Esophagus muscularis mucosa (tissue), 4 donors: ENCODE results near the gene NLRX1. TPM values are rescaled to one million over a fixed set of nuclear protein-coding genes. Genes with fewer than 3 reads are reported as not detected.
A peak's percentile ranks its signal among the peaks of the same experiment; 100 is the strongest.
"Not testable (repeated sequence)": the region's sequence is repeated elsewhere in the genome, so short reads cannot be mapped to it uniquely, and the experiment has no call there.

Source experiments
- DNase-seq: peaks from one replicate; pipeline ENCODE4 v3.0.0-alpha.2; 2017; ENCODE audit errors: extremely low spot score
- H3K27ac ChIP-seq, 4 donors: fragments of 200-600 bp; sonication (generic); replicated peaks in 1 of 4; 1 replicate in 3 of 4; 2 replicates in 1 of 4; pipeline ENCODE4 v1.5.1; 2016 to 2019; ENCODE audit warnings: mild to moderate bottlenecking in 1 of 4
- H3K27me3 ChIP-seq, 4 donors: fragments of 200-600 bp; sonication (generic); one replicate each; pipeline versions ENCODE4 v1.5.1 to v1.6.0; 2016 to 2019
- H3K36me3 ChIP-seq, 4 donors: fragments of 200-600 bp; sonication (generic); one replicate each; pipeline ENCODE4 v1.5.1; 2016 to 2019
- H3K4me1 ChIP-seq, 4 donors: fragments of 200-600 bp; sonication (generic); one replicate each; pipeline ENCODE4 v1.5.1; 2016 to 2019
- H3K4me3 ChIP-seq, 4 donors: fragments of 200-600 bp; sonication (generic); 1 replicate in 2 of 4; 2 replicates in 2 of 4; pipeline ENCODE4 v1.5.1; 2016 to 2019; ENCODE audit warnings: mild to moderate bottlenecking in 4 of 4, moderate library complexity in 1 of 4
- H3K9me3 ChIP-seq, 4 donors: fragments of 200-600 bp; sonication (generic); 1 replicate in 3 of 4; 2 replicates in 1 of 4; pipeline ENCODE4 v1.5.1; 2016 to 2019
- CTCF ChIP-seq, 3 experiments: fragments of 200-600 bp in 2 of 3; fragments of 450-650 bp in 1 of 3; sonication (generic) in 2 of 3; IDR thresholded peaks; one replicate each; pipeline ENCODE4 v1.5.1; 2017 to 2019; ENCODE audit warnings: antibody characterized with exemption in 3 of 3, mild to moderate bottlenecking in 2 of 3, moderate library complexity in 1 of 3
- EP300 ChIP-seq: sonication (generic); formaldehyde crosslinking; IDR thresholded peaks from one replicate; pipeline ENCODE4 v1.6.1; 2017; ENCODE audit warnings: antibody characterized with exemption
- POLR2A ChIP-seq: fragments of 450-650 bp; IDR thresholded peaks from one replicate; pipeline ENCODE4 v1.6.1; 2017; ENCODE audit warnings: antibody characterized with exemption, moderate library complexity, mild to moderate bottlenecking, low read depth
- POLR2AphosphoS5 ChIP-seq, 2 donors: sonication (generic); formaldehyde crosslinking; IDR thresholded peaks; one replicate each; pipeline ENCODE4 v1.6.1; 2017; ENCODE audit warnings: antibody characterized with exemption in 2 of 2
- WGBS: methylation state at CpG from one replicate; pipeline ENCODE4 v1.1.5; 2018; 5-methylcytosine and 5-hydroxymethylcytosine counted together
- intact Hi-C: fragments of 100-400 bp; cut with DNase I; formaldehyde crosslinking; loops from one replicate; pipeline ENCODE4 v1.15.1; 2023
- total RNA-seq, 4 donors: library from RNA; depleted of rRNA; stranded (reverse); fragments of >200 nt; gene quantifications; one replicate each; pipeline versions ENCODE4 v1.1.0 to v1.2.1, GENCODE V29; 2016

Gene NLRX1
- total RNA-seq, 4 donors from 2014 or later, result 21.5 to 47.3 (median 27.2) TPM

- Histone ChIP-seq H3K27ac (peak overlapping the region in 1 of 4 donors; percentile 65), H3K4me1 (peaks cover 7 to 27% (median 16%) of the 10 kb centered on the region in 4 donors), H3K4me3 (no peak overlapping the region), H3K9me3 (no peaks in the 10 kb centered on the region), H3K27me3 (no peaks in the 10 kb centered on the region), H3K36me3 (no peaks in the 10 kb centered on the region)
- DNase-seq, result no peak
- WGBS, result 100% methylated on average over 1 of the region's 1 CpG
- no peak for TF ChIP-seq POLR2A
- TF ChIP-seq EP300, result no peak
- TF ChIP-seq CTCF (IDR thresholded peaks at IDR 0.05), result no peak
- no peak for TF ChIP-seq POLR2AphosphoS5 (IDR thresholded peaks at IDR 0.05)
- intact Hi-C loops, result no loop called here
These were observed 55.3 kb downstream of the NLRX1 start for GRCh38 chr11:119223856-119224255.

GRCh38 chr11:119228535-119229287, 60.2 kb downstream of the NLRX1 start:
- Histone ChIP-seq H3K4me1 (peaks cover 0 to 16% (median 0%) of the 10 kb centered on the region in 4 donors), H3K36me3 (peaks cover under 1 to 15% (median 13%) of the 10 kb centered on the region in 4 donors)
- WGBS, result 92% methylated on average over 9 of the region's 9 CpGs
- H3K27me3 ChIP-seq, H3K4me3 ChIP-seq, DNase-seq, intact Hi-C loops, H3K9me3 ChIP-seq, H3K27ac ChIP-seq: not testable (repeated sequence)

GRCh38 chr11:119229288-119229672, 60.8 kb downstream of the NLRX1 start:
- Histone ChIP-seq H3K4me1 (peaks cover 0 to 13% (median 0%) of the 10 kb centered on the region in 4 donors), H3K9me3 (no peaks in the 10 kb centered on the region), H3K4me3 (no peak overlapping the region), H3K27me3 (no peaks in the 10 kb centered on the region), H3K36me3 (peaks cover 5 to 20% (median 13%) of the 10 kb centered on the region in 4 donors), H3K27ac (no peak overlapping the region)
- WGBS, result 88% methylated on average over 3 of the region's 3 CpGs
- TF ChIP-seq POLR2AphosphoS5 (IDR thresholded peaks at IDR 0.05), result no peak
- no peak for TF ChIP-seq EP300
- no peak for TF ChIP-seq CTCF (IDR thresholded peaks at IDR 0.05)
- TF ChIP-seq POLR2A, result no peak
- intact Hi-C loops, result no loop called here
- DNase-seq, result no peak

GRCh38 chr11:119229741-119230140, 61.2 kb downstream of the NLRX1 start:
- peaks cover 5 to 20% (median 13%) of the 10 kb centered on the region in 4 donors for H3K36me3 ChIP-seq
- intact Hi-C loops, result no loop called here
- 92% methylated on average over 4 of the region's 4 CpGs for WGBS

More at GRCh38 chr11:119229741-119230140, 61.2 kb downstream of the NLRX1 start:
- no peak for DNase-seq
- Histone ChIP-seq H3K4me1 (peaks cover 0 to 10% (median 0%) of the 10 kb centered on the region in 4 donors), H3K9me3 (no peaks in the 10 kb centered on the region), H3K4me3 (no peak overlapping the region), H3K27ac (no peak overlapping the region), H3K27me3 (no peaks in the 10 kb centered on the region)
- TF ChIP-seq CTCF (IDR thresholded peaks at IDR 0.05) (no peak), POLR2AphosphoS5 (IDR thresholded peaks at IDR 0.05) (no peak), EP300 (no peak), POLR2A (no peak)

Other genes with a start within 250 kb of the NLRX1 start
- gene BCL9L, start 242.8 kb upstream of the NLRX1 start, total RNA-seq, result 10 to 100 TPM; 19.1 to 66.2 (median 42.7) TPM
- gene UPK2, start 212.4 kb upstream of the NLRX1 start, total RNA-seq, result not detected
- not detected for gene FOXR1, start 197.0 kb upstream of the NLRX1 start, total RNA-seq
- gene CENATAC, start 170.6 kb upstream of the NLRX1 start, total RNA-seq, result 10 to 100 TPM; 22.2 to 55.2 (median 30.8) TPM
- 1,000 to 10,000 TPM; 1,036 to 2,235 (median 1,740) TPM for gene RPS25, start 150.4 kb upstream of the NLRX1 start, total RNA-seq
- gene TRAPPC4, start 150.0 kb upstream of the NLRX1 start, total RNA-seq, result 10 to 100 TPM; 38.2 to 47.2 (median 42.4) TPM
- 10 to 100 TPM in 1 of 4 donors, 1 to 10 TPM in 3; 5.8 to 11.7 (median 9.5) TPM for gene SLC37A4, start 137.8 kb upstream of the NLRX1 start, total RNA-seq
- gene HYOU1, start 111.5 kb upstream of the NLRX1 start, total RNA-seq, result 10 to 100 TPM; 36.1 to 57.5 (median 52.7) TPM
- 10 to 100 TPM; 27.4 to 40.2 (median 32.4) TPM for gene VPS11, start 100.9 kb upstream of the NLRX1 start, total RNA-seq
- 1 to 10 TPM; 3.1 to 7.8 (median 6.1) TPM for gene HMBS, start 83.8 kb upstream of the NLRX1 start, total RNA-seq
- gene DPAGT1, start 66.9 kb upstream of the NLRX1 start, total RNA-seq, result 10 to 100 TPM; 14.2 to 28.7 (median 19.9) TPM
- 10 to 100 TPM in 2 of 4 donors, 1 to 10 TPM in 2; 7.5 to 15.2 (median 9.4) TPM for gene C2CD2L, start 61.4 kb upstream of the NLRX1 start, total RNA-seq
- gene HINFP, start 47.1 kb upstream of the NLRX1 start, total RNA-seq, result 10 to 100 TPM; 22.8 to 30.8 (median 26.4) TPM
- 1 to 10 TPM in 1 of 4 donors, under 1 TPM in 3; 0.33 to 1.4 (median 0.60) TPM for gene ABCG4, start 19.7 kb upstream of the NLRX1 start, total RNA-seq
- gene NHERF4, start 16.8 kb downstream of the NLRX1 start, total RNA-seq, result under 1 TPM in 1 of 4 donors, not detected in 3; 0.29 TPM
- 10 to 100 TPM; 20.7 to 27.7 (median 24.1) TPM for gene CBL, start 37.6 kb downstream of the NLRX1 start, total RNA-seq
- gene MCAM, start 148.4 kb downstream of the NLRX1 start, total RNA-seq, result 1,000 to 10,000 TPM in 1 of 4 donors, 100 to 1,000 TPM in 3; 607 to 1,312 (median 805) TPM
- gene RNF26, start 165.8 kb downstream of the NLRX1 start, total RNA-seq, result 10 to 100 TPM; 14.2 to 33.2 (median 20.9) TPM
- gene C1QTNF5, start 172.2 kb downstream of the NLRX1 start, total RNA-seq, result 10 to 100 TPM; 23.7 to 74.3 (median 51.6) TPM
- under 1 TPM in 1 of 4 donors, not detected in 3; 0.11 TPM for gene MFRP, start 178.0 kb downstream of the NLRX1 start, total RNA-seq
- gene USP2, start 213.0 kb downstream of the NLRX1 start, total RNA-seq, result 1 to 10 TPM; 4.6 to 9.9 (median 6.1) TPM